Activated CD4-positive, alpha-beta T cell treated with anti-CD3 and anti-CD28 coated beads, Interleukin-2, amount 10 ng/mL, durations not matched to agents 24 days and 14 days (primary cell): Measurements from ENCODE around the gene GLCE. TPM values are rescaled to one million over a fixed set of nuclear protein-coding genes. Genes with fewer than 3 reads are reported as not detected.

Experiments used
- DNase-seq: peaks from one replicate; pipeline ENCODE4 v3.0.0; 2022
- H3K27ac Mint-ChIP-seq: one replicate; pipeline ENCODE4 v1.8.0; 2022; ENCODE audit warnings: mild to moderate bottlenecking, mixed read lengths
- H3K27me3 Mint-ChIP-seq: one replicate; pipeline ENCODE4 v1.8.0; 2022; ENCODE audit warnings: mixed read lengths
- H3K36me3 Mint-ChIP-seq: one replicate; pipeline ENCODE4 v1.8.0; 2022; ENCODE audit warnings: low read depth, mild to moderate bottlenecking, mixed read lengths
- H3K4me1 Mint-ChIP-seq: one replicate; pipeline ENCODE4 v1.8.0; 2021; ENCODE audit warnings: mixed read lengths
- H3K4me3 Mint-ChIP-seq: one replicate; pipeline ENCODE4 v1.8.0; 2022; ENCODE audit warnings: mild to moderate bottlenecking, moderate library complexity, mixed read lengths
- H3K9me3 Mint-ChIP-seq: one replicate; pipeline ENCODE4 v1.8.0; 2021; ENCODE audit warnings: mixed read lengths
- intact Hi-C: fragments of 100-400 bp; cut with micrococcal nuclease; formaldehyde crosslinking; loops from one replicate; pipeline ENCODE4 v1.15.1; 2023
- total RNA-seq: library from RNA; stranded (reverse); gene quantifications from 2 replicates; pipeline ENCODE4 v1.2.3, GENCODE V29; 2022

Gene GLCE
- total RNA-seq, 1 donor from 2014 or later: 2.5 TPM

- H3K27me3 Mint-ChIP-seq: no peaks in the 10 kb centered on the region
- no peaks in the 10 kb centered on the region for H3K9me3 Mint-ChIP-seq
- no peaks in the 10 kb centered on the region for H3K36me3 Mint-ChIP-seq
- no peaks in the 10 kb centered on the region for H3K4me1 Mint-ChIP-seq
- no peak overlapping the region for H3K27ac Mint-ChIP-seq
- intact Hi-C loops: no loop called here
- DNase-seq: no peak
- no peak overlapping the region for H3K4me3 Mint-ChIP-seq
Measured at GRCh38 chr15:69215314-69216035, 55.0 kb downstream of the GLCE start.

- Mint-ChIP-seq H3K27me3 (peaks cover 4% of the 10 kb centered on the region), H3K27ac (no peak overlapping the region), H3K4me1 (no peaks in the 10 kb centered on the region), H3K4me3 (no peak overlapping the region), H3K9me3 (peaks cover 3% of the 10 kb centered on the region), H3K36me3 (no peaks in the 10 kb centered on the region)
- DNase-seq: no peak
- intact Hi-C loops: no loop called here
Measured at GRCh38 chr15:69217381-69217780, 56.9 kb downstream of the GLCE start.

DNA sequence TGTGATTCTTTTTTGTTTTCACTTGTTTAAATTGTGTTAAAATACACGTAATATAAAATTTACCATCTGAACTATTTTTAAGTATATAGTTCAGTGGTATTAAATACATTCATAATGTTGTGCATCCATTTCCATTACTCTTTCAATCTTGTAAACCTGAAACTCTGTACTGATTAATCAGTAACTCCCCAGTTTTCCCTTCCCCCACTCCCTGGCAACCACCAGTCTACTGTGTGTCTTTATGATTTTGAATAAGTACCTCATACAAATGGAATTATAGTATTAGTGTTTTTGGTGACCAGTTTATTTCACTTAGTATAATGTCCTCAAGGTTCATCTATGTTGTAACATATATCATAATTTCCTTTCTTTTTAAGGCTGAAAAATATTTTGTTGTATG lies 59.3 kb downstream of the GLCE start:
- intact Hi-C loops: loop anchor here (10.0 kb wide), 1 partner anchor 165 kb away; no protein-coding TSS in a partner anchor
- no peaks in the 10 kb centered on the region for H3K36me3 Mint-ChIP-seq
- DNase-seq: no peak
- H3K9me3 Mint-ChIP-seq: peaks cover 3% of the 10 kb centered on the region
- no peaks in the 10 kb centered on the region for H3K4me1 Mint-ChIP-seq
- no peak overlapping the region for H3K4me3 Mint-ChIP-seq
- H3K27me3 Mint-ChIP-seq: peaks cover 6% of the 10 kb centered on the region
- no peak overlapping the region for H3K27ac Mint-ChIP-seq

- Mint-ChIP-seq H3K36me3 (no peaks in the 10 kb centered on the region), H3K4me1 (no peaks in the 10 kb centered on the region), H3K27me3 (peaks cover 6% of the 10 kb centered on the region), H3K27ac (no peak overlapping the region), H3K4me3 (no peak overlapping the region), H3K9me3 (peaks cover 3% of the 10 kb centered on the region)
- DNase-seq: no peak
- intact Hi-C loops: loop anchor here (10.0 kb wide), 1 partner anchor 167 kb away; no protein-coding TSS in a partner anchor
Measured at GRCh38 chr15:69222002-69222474, 61.6 kb downstream of the GLCE start.

DNA sequence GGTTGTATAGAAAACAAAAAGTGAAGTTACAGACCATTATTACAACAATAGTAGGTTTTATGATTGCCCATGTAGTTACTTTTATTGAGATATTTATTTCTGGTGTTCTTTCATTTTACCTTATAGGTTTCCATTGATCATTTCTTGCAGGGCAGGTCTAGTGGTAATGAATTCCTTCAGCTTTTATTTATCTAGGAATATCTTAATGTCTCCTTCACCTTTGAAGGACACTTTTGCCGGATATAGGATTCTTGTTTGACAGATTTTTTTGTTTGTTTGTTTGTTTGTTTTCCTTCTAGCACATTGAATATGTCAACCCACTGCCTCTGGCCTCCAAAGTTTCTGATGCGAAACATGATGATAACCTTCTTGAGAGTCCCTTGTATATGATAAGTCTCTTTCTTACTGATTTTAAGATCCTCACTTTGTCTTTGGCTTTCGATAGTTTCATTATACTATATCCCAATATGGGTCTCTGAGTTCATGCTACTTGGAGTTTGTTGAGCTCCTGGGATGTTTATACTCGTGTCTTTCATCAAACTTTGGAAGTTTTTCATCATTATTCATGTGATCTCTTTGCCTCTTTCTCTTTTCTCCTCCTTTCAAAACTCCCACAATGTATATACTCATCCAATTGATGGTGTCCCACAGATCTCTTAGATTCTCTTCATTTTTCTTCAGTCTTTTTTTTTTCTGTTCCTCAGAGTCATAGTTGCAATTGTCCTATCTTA lies 62.8 kb downstream of the GLCE start:
- Mint-ChIP-seq H3K27me3 (peaks cover 6% of the 10 kb centered on the region), H3K9me3 (peaks cover 3% of the 10 kb centered on the region), H3K36me3 (no peaks in the 10 kb centered on the region), H3K4me1 (no peaks in the 10 kb centered on the region), H3K27ac (no peak overlapping the region), H3K4me3 (no peak overlapping the region)
- no peak for DNase-seq
- intact Hi-C loops: loop anchor here (10.0 kb wide), 1 partner anchor 168 kb away; no protein-coding TSS in a partner anchor

DNA sequence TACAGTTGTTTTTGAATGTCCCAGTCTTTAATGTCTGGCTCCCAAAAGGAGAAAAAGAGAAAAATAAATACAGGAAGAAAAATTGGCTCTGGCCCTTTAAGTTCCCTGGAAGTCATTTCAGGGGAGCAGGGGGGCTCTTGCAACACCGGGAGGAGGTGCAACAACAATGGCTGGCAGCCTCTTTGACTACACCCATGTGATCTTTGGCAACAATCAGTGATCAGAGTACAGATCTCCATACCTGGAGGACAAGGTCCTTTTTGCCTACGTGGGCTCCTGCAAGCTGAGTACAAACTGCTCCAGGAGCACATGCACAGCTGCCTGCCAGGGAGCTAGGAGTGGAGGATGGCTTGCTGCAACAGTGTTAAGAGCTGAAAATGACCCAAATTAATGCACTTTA lies 63.9 kb downstream of the GLCE start:
- H3K27me3 Mint-ChIP-seq: peaks cover 6% of the 10 kb centered on the region
- DNase-seq: no peak
- H3K9me3 Mint-ChIP-seq: peaks cover 3% of the 10 kb centered on the region
- H3K27ac Mint-ChIP-seq: no peak overlapping the region
- intact Hi-C loops: loop anchor here (10.0 kb wide), 1 partner anchor 170 kb away; no protein-coding TSS in a partner anchor
- no peaks in the 10 kb centered on the region for H3K4me1 Mint-ChIP-seq
- H3K4me3 Mint-ChIP-seq: no peak overlapping the region
- no peaks in the 10 kb centered on the region for H3K36me3 Mint-ChIP-seq

GRCh38 chr15:69225355-69226022 lies 65.1 kb downstream of the GLCE start:
- H3K27ac Mint-ChIP-seq: no peak overlapping the region
- peaks cover 6% of the 10 kb centered on the region for H3K27me3 Mint-ChIP-seq
- no peak for DNase-seq
- no peaks in the 10 kb centered on the region for H3K36me3 Mint-ChIP-seq
- intact Hi-C loops: loop anchor here (10.0 kb wide), 1 partner anchor 171 kb away; no protein-coding TSS in a partner anchor
- peaks cover 3% of the 10 kb centered on the region for H3K9me3 Mint-ChIP-seq
- no peaks in the 10 kb centered on the region for H3K4me1 Mint-ChIP-seq
- no peak overlapping the region for H3K4me3 Mint-ChIP-seq

DNA sequence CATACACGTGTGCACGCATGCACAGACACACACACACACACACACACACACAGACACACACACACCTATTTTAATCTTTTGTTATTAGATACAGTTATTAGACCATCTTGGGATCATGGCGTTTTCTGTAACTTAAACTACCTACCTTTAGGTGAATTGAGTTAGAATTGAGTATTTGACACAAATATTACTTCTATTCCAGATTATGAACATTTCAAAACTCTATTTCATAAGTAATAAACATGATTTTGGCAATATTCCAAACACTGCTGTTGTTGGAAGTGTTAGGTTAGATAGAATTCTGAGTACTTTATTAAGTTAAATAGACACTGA lies 65.6 kb downstream of the GLCE start:
- Mint-ChIP-seq H3K27me3 (peaks cover 6% of the 10 kb centered on the region), H3K4me1 (no peaks in the 10 kb centered on the region), H3K36me3 (no peaks in the 10 kb centered on the region), H3K27ac (no peak overlapping the region), H3K4me3 (no peak overlapping the region), H3K9me3 (peaks cover 3% of the 10 kb centered on the region)
- intact Hi-C loops: loop anchor here (10.0 kb wide), 1 partner anchor 171 kb away; no protein-coding TSS in a partner anchor
- DNase-seq: no peak

DNA sequence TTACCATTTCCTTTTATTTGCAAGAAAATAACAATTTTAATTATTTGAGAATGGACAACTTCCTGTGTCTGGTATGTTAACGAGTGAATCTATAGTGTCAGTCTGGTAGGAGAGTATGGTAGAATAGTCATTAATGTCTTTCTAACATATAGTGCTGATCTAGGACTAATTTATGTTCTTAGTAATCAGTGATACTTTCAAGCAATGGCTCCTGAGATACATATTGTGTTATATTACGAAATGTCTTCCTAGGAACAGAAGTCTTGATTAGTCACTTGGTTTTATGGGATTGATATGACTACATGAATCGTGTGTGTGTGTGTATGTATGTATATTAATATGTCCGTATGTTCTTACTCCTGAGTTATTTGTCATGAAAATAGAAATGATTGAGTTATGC lies 71.7 kb downstream of the GLCE start:
- Mint-ChIP-seq H3K36me3 (no peaks in the 10 kb centered on the region), H3K9me3 (no peaks in the 10 kb centered on the region), H3K27ac (no peak overlapping the region), H3K27me3 (no peaks in the 10 kb centered on the region), H3K4me1 (no peaks in the 10 kb centered on the region), H3K4me3 (no peak overlapping the region)
- intact Hi-C loops: no loop called here
- DNase-seq: no peak

DNA sequence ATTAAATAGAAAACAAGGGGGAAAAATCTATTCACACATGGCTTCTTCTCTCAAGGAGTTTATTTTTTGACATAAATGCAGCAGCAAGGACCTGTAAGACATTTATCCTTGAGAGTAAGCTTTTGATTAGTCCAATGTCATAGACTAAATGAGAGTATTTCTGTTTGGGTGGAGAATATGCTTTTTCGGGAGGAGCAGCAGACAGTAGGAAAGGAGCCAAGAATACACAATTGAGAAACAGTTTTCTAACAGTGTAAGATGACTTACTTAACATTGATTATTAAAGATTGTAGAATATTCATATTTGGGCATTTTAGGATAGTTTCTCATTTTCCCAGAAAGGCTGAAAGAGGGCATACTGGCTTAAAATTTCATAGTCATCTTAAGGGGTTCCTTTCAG lies 72.3 kb downstream of the GLCE start:
- Mint-ChIP-seq H3K4me1 (no peaks in the 10 kb centered on the region), H3K27ac (no peak overlapping the region), H3K36me3 (no peaks in the 10 kb centered on the region), H3K27me3 (no peaks in the 10 kb centered on the region), H3K4me3 (no peak overlapping the region), H3K9me3 (no peaks in the 10 kb centered on the region)
- intact Hi-C loops: no loop called here
- DNase-seq: no peak

GRCh38 chr15:69234676-69235075 lies 74.2 kb downstream of the GLCE start:
- Mint-ChIP-seq H3K27me3 (no peaks in the 10 kb centered on the region), H3K4me3 (no peak overlapping the region), H3K36me3 (no peaks in the 10 kb centered on the region), H3K9me3 (no peaks in the 10 kb centered on the region), H3K27ac (no peak overlapping the region), H3K4me1 (no peaks in the 10 kb centered on the region)
- no peak for DNase-seq
- intact Hi-C loops: no loop called here

- peaks cover 4% of the 10 kb centered on the region for H3K27me3 Mint-ChIP-seq
- no peak for DNase-seq
- intact Hi-C loops: no loop called here
- no peaks in the 10 kb centered on the region for H3K9me3 Mint-ChIP-seq
- H3K4me3 Mint-ChIP-seq: no peak overlapping the region
- H3K4me1 Mint-ChIP-seq: no peaks in the 10 kb centered on the region
- H3K36me3 Mint-ChIP-seq: no peaks in the 10 kb centered on the region
- no peak overlapping the region for H3K27ac Mint-ChIP-seq
Measured at GRCh38 chr15:69236505-69236904, 76.1 kb downstream of the GLCE start.

GRCh38 chr15:69237718-69238117 lies 77.3 kb downstream of the GLCE start:
- Mint-ChIP-seq H3K27me3 (peaks cover 4% of the 10 kb centered on the region), H3K4me3 (no peak overlapping the region)

GRCh38 chr15:69244798-69245197 lies 84.4 kb downstream of the GLCE start:
- no peaks in the 10 kb centered on the region for H3K4me1 Mint-ChIP-seq
- intact Hi-C loops: no loop called here

More at GRCh38 chr15:69237718-69238117, 77.3 kb downstream of the GLCE start:
- no peaks in the 10 kb centered on the region for H3K36me3 Mint-ChIP-seq
- intact Hi-C loops: no loop called here
- no peaks in the 10 kb centered on the region for H3K9me3 Mint-ChIP-seq
- H3K4me1 Mint-ChIP-seq: no peaks in the 10 kb centered on the region
- DNase-seq: no peak
- no peak overlapping the region for H3K27ac Mint-ChIP-seq

More at GRCh38 chr15:69244798-69245197, 84.4 kb downstream of the GLCE start:
- Mint-ChIP-seq H3K27me3 (peaks cover 4% of the 10 kb centered on the region), H3K4me3 (no peak overlapping the region), H3K27ac (no peak overlapping the region), H3K9me3 (no peaks in the 10 kb centered on the region), H3K36me3 (no peaks in the 10 kb centered on the region)
- DNase-seq: no peak
